Ascending aorta (tissue), 2 donors: ENCODE data around the gene RALGAPA2. TPM values are rescaled to one million over a fixed set of nuclear protein-coding genes. Genes with fewer than 3 reads are reported as not detected.

ENCODE experiments used
- DNase-seq, 2 donors: peaks; one replicate each; pipeline ENCODE4 v3.0.0-alpha.2; 2019; ENCODE audit warnings: low spot score in 2 of 2
- H3K27ac ChIP-seq, 2 donors: fragments of 200-600 bp; sonication (generic); one replicate each; pipeline ENCODE4 v1.5.1; 2016 to 2017; ENCODE audit warnings: mild to moderate bottlenecking in 1 of 2
- H3K27me3 ChIP-seq: fragments of 200-600 bp; sonication (generic); one replicate; pipeline ENCODE4 v1.5.1; 2017
- H3K36me3 ChIP-seq, 2 donors: fragments of 200-600 bp; sonication (generic); one replicate each; pipeline ENCODE4 v1.5.1; 2016
- H3K4me1 ChIP-seq, 2 donors: fragments of 200-600 bp; sonication (generic); one replicate each; pipeline ENCODE4 v1.5.1; 2016 to 2017; ENCODE audit warnings: mild to moderate bottlenecking in 1 of 2
- H3K4me3 ChIP-seq, 2 donors: fragments of 200-600 bp; sonication (generic); one replicate each; pipeline ENCODE4 v1.5.1; 2016 to 2017; ENCODE audit warnings: mild to moderate bottlenecking in 1 of 2
- H3K9me3 ChIP-seq, 2 donors: fragments of 200-600 bp; sonication (generic); one replicate each; pipeline ENCODE4 v1.5.1; 2016
- intact Hi-C: fragments of 100-400 bp; cut with DNase I; formaldehyde crosslinking; loops from one replicate; pipeline ENCODE4 v1.15.1; 2023
- total RNA-seq: library from RNA; depleted of rRNA; stranded (reverse); fragments of >200 nt; gene quantifications from one replicate; pipeline ENCODE4 v1.1.0, GENCODE V29; 2016
- TF ChIP-seq, protein P1 (sequence below), 3 experiments: fragments of 200-600 bp in 2 of 3; fragments of 450-650 bp in 1 of 3; sonication (generic) in 2 of 3; IDR thresholded peaks; one replicate each; pipeline ENCODE4 v1.5.1; 2016 to 2019; ENCODE audit warnings: antibody characterized with exemption in 3 of 3, mild to moderate bottlenecking in 1 of 3, moderate library complexity in 1 of 3

RALGAPA2 gene
- total RNA-seq, 1 donor from 2014 or later = 68.9 TPM

DNA sequence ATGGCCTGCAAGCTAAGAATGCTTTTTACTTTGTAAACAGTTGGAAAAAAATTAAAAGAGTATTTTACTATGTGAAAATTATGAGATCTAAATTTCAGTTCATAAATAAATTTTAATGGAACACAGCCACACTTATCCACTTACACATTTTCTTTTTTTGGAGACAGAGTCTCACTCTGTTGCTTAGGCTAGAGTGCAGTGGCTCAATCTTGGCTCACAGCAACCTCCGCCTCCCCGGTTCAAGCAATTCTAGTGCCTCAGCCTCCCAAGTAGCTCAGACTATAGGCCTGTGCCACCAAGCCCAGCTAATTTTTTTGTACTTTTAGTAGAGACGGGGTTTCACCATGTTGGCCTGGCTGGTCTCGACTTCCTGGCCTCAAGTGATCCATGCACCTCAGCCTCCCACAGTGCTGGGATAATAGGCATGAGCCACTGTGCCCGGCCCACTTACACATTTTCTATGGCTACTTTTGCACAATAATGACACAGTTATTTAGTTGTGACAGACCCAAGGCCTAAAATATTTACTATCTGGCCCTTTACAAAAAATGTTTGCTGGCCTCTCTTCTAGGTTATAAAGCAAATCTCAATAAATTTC, 234.9 kb downstream of the RALGAPA2 start:
- TF ChIP-seq, protein P1, sequence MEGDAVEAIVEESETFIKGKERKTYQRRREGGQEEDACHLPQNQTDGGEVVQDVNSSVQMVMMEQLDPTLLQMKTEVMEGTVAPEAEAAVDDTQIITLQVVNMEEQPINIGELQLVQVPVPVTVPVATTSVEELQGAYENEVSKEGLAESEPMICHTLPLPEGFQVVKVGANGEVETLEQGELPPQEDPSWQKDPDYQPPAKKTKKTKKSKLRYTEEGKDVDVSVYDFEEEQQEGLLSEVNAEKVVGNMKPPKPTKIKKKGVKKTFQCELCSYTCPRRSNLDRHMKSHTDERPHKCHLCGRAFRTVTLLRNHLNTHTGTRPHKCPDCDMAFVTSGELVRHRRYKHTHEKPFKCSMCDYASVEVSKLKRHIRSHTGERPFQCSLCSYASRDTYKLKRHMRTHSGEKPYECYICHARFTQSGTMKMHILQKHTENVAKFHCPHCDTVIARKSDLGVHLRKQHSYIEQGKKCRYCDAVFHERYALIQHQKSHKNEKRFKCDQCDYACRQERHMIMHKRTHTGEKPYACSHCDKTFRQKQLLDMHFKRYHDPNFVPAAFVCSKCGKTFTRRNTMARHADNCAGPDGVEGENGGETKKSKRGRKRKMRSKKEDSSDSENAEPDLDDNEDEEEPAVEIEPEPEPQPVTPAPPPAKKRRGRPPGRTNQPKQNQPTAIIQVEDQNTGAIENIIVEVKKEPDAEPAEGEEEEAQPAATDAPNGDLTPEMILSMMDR (IDR thresholded peaks at IDR 0.05) = no peak
- Histone ChIP-seq H3K9me3 (no peaks in the 10 kb centered on the region), H3K4me3 (no peak overlapping the region), H3K36me3 (peaks cover 0 to 2% of the 10 kb centered on the region in 2 donors), H3K27me3 (no peaks in the 10 kb centered on the region), H3K4me1 (no peaks in the 10 kb centered on the region), H3K27ac (no peak overlapping the region)
- intact Hi-C loops = no loop called here
- DNase-seq = no peak

GRCh38 chr20:20476504-20476903, 235.9 kb downstream of the RALGAPA2 start:
- intact Hi-C loops = no loop called here
- H3K4me1 ChIP-seq = no peaks in the 10 kb centered on the region
- H3K27ac ChIP-seq = no peak overlapping the region
- DNase-seq = no peak
- H3K4me3 ChIP-seq = no peak overlapping the region
- TF ChIP-seq, protein P1 (IDR thresholded peaks at IDR 0.05) = no peak
- no peaks in the 10 kb centered on the region for H3K27me3 ChIP-seq
- H3K36me3 ChIP-seq = peaks cover 0 to 3% of the 10 kb centered on the region in 2 donors
- no peaks in the 10 kb centered on the region for H3K9me3 ChIP-seq

- no peak overlapping the region for H3K27ac ChIP-seq
- TF ChIP-seq, protein P1 (IDR thresholded peaks at IDR 0.05) = no peak
- intact Hi-C loops = no loop called here
Observed at GRCh38 chr20:20473657-20474056, 238.8 kb downstream of the RALGAPA2 start.

GRCh38 chr20:20472684-20473274, 239.7 kb downstream of the RALGAPA2 start:
- Histone ChIP-seq H3K9me3 (no peaks in the 10 kb centered on the region), H3K4me3 (no peak overlapping the region), H3K36me3 (peaks cover 0 to 16% of the 10 kb centered on the region in 2 donors), H3K27ac (no peak overlapping the region), H3K4me1 (no peaks in the 10 kb centered on the region), H3K27me3 (no peaks in the 10 kb centered on the region)
- intact Hi-C loops = no loop called here
- no peak for DNase-seq
- TF ChIP-seq, protein P1 (IDR thresholded peaks at IDR 0.05) = no peak

More at GRCh38 chr20:20473657-20474056, 238.8 kb downstream of the RALGAPA2 start:
- Histone ChIP-seq H3K27me3 (no peaks in the 10 kb centered on the region), H3K4me1 (no peaks in the 10 kb centered on the region), H3K36me3 (peaks cover 0 to 14% of the 10 kb centered on the region in 2 donors), H3K9me3 (no peaks in the 10 kb centered on the region), H3K4me3 (no peak overlapping the region)
- DNase-seq = no peak

DNA sequence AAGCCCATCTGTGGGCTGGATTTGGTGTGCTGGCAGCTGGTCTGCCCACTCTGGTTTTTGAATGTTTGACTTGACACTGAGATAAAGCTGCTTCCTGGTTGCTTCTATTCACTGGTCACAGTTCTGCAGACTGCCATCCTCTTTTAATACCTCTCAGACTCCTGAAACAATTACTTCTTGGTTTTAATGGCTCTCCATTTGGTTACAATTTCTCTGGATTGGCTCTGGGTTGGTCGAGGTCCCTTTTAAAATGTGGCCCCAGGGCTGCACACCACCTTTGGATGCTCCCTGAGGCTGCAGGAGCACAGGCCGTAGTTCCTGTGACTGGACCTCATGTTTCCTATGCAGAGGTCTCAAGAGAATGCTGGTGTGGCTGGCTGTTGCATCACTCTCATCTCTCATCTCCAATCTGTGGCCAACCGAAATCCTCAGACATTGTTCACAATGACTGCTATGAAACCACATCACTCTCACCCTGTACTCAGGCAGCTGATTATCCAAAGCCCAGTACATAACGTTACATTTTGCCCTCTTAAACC, 246.0 kb downstream of the RALGAPA2 start:
- TF ChIP-seq, protein P1 (IDR thresholded peaks at IDR 0.05) = no peak
- Histone ChIP-seq H3K4me3 (no peak overlapping the region), H3K36me3 (peaks cover 0 to 14% of the 10 kb centered on the region in 2 donors), H3K27ac (no peak overlapping the region), H3K4me1 (no peaks in the 10 kb centered on the region), H3K27me3 (no peaks in the 10 kb centered on the region), H3K9me3 (no peaks in the 10 kb centered on the region)
- DNase-seq = no peak
- intact Hi-C loops = no loop called here
